Muscle of back (tissue), 11 donors: Measurements from ENCODE around the gene CYGB. TPM values are rescaled to one million over a fixed set of nuclear protein-coding genes. Genes with fewer than 3 reads are reported as not detected.

ENCODE experiments used
- DNase-seq, 3 donors: peaks; one replicate each; pipeline versions ENCODE4 v3.0.0 to v3.0.0-alpha.2; 2013
- polyA plus RNA-seq, 10 donors: library from polyadenylated mRNA; unstranded; fragments of 120-200 nt; gene quantifications; one replicate each; pipeline ENCODE4 v1.2.1, GENCODE V29; 2013; ENCODE audit not compliant: insufficient read length in 10 of 10

Gene CYGB
- polyA plus RNA-seq, 10 donors: 9.1 to 18.4 (median 15.8) TPM

GRCh38 chr17:76485569-76485968, 51.9 kb downstream of the CYGB start:
- DNase-seq: no peak

GRCh38 chr17:76484228-76484725, 53.2 kb downstream of the CYGB start:
- no peak for DNase-seq

GRCh38 chr17:76481071-76481655, 56.3 kb downstream of the CYGB start:
- DNase-seq: peak in 1 of 3 donors; percentile 60

GRCh38 chr17:76480632-76481031, 56.9 kb downstream of the CYGB start:
- peak in 1 of 3 donors; percentile 78 for DNase-seq

GRCh38 chr17:76479515-76480060, 57.9 kb downstream of the CYGB start:
- no peak for DNase-seq

- no peak for DNase-seq
Measured at GRCh38 chr17:76478730-76479514, 58.6 kb downstream of the CYGB start.

- no peak for DNase-seq
Measured at GRCh38 chr17:76478097-76478496, 59.4 kb downstream of the CYGB start.

- DNase-seq: no peak
Measured at GRCh38 chr17:76477576-76477975, 59.9 kb downstream of the CYGB start.

Other genes with a start within 250 kb of the CYGB start
- gene QRICH2, start 229.4 kb downstream of the CYGB start, polyA plus RNA-seq: 1 to 10 TPM; 2.1 to 4.7 (median 3.4) TPM
- gene PRPSAP1, start 183.8 kb downstream of the CYGB start, polyA plus RNA-seq: 10 to 100 TPM; 29.0 to 51.6 (median 36.0) TPM
- 1 to 10 TPM in 9 of 10 donors, under 1 TPM in 1; 0.84 to 3.1 (median 1.6) TPM for gene SPHK1, start 153.1 kb downstream of the CYGB start, polyA plus RNA-seq
- 10 to 100 TPM; 13.0 to 24.8 (median 16.2) TPM for gene UBE2O, start 84.6 kb downstream of the CYGB start, polyA plus RNA-seq
- gene AANAT, start 70.1 kb downstream of the CYGB start, polyA plus RNA-seq: under 1 TPM in 6 of 10 donors, not detected in 4; 0.17 to 0.83 (median 0.40) TPM
- gene RHBDF2, start 36.3 kb downstream of the CYGB start, polyA plus RNA-seq: 1 to 10 TPM; 5.1 to 7.1 (median 6.0) TPM
- gene PRCD, start 2.3 kb upstream of the CYGB start, polyA plus RNA-seq: 1 to 10 TPM; 1.6 to 6.6 (median 3.0) TPM
- gene ST6GALNAC2, start 48.2 kb upstream of the CYGB start, polyA plus RNA-seq: 1 to 10 TPM; 1.3 to 7.4 (median 2.2) TPM
- 1 to 10 TPM in 4 of 10 donors, under 1 TPM in 6; 0.25 to 1.3 (median 0.60) TPM for gene ST6GALNAC1, start 106.0 kb upstream of the CYGB start, polyA plus RNA-seq
- 100 to 1,000 TPM; 124 to 181 (median 140) TPM for gene MXRA7, start 173.3 kb upstream of the CYGB start, polyA plus RNA-seq
- gene JMJD6, start 188.9 kb upstream of the CYGB start, polyA plus RNA-seq: 10 to 100 TPM; 19.8 to 24.2 (median 21.3) TPM
- gene METTL23, start 189.1 kb upstream of the CYGB start, polyA plus RNA-seq: 10 to 100 TPM; 20.6 to 26.1 (median 21.3) TPM
- 100 to 1,000 TPM; 177 to 286 (median 221) TPM for gene SRSF2, start 199.6 kb upstream of the CYGB start, polyA plus RNA-seq
- 10 to 100 TPM; 29.0 to 48.4 (median 35.9) TPM for gene MFSD11, start 200.4 kb upstream of the CYGB start, polyA plus RNA-seq